ENCODE data around the gene MZT1.

MZT1 gene

GRCh38 chr13:72696579-72696978 lies 30.9 kb downstream of the MZT1 start:
- TF ChIP-seq, protein P1, sequence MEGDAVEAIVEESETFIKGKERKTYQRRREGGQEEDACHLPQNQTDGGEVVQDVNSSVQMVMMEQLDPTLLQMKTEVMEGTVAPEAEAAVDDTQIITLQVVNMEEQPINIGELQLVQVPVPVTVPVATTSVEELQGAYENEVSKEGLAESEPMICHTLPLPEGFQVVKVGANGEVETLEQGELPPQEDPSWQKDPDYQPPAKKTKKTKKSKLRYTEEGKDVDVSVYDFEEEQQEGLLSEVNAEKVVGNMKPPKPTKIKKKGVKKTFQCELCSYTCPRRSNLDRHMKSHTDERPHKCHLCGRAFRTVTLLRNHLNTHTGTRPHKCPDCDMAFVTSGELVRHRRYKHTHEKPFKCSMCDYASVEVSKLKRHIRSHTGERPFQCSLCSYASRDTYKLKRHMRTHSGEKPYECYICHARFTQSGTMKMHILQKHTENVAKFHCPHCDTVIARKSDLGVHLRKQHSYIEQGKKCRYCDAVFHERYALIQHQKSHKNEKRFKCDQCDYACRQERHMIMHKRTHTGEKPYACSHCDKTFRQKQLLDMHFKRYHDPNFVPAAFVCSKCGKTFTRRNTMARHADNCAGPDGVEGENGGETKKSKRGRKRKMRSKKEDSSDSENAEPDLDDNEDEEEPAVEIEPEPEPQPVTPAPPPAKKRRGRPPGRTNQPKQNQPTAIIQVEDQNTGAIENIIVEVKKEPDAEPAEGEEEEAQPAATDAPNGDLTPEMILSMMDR (IDR thresholded peaks at IDR 0.05) = no peak; the same call in 1 of the 2 replicates

GRCh38 chr13:72694314-72694713 lies 33.1 kb downstream of the MZT1 start:
- TF ChIP-seq, protein P1 (IDR thresholded peaks at IDR 0.05) = no peak

DNA sequence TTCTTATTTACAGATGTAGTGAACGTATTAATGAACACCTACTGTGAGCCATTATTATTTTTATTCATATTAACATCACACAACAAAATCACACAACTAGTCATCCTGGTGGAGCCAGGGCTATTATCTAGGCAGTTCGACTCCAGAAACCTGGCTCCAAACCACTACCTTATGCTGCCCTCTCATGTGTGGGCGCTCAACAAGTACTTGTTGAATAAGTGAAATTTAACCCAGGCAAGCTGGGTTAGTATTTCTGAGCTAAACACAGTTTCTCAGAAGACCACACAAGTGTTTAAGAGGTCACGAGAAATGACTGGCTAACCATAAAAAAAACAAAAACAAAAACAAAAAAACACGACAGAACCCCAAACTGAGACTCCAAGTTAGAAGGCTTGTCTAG lies 33.6 kb downstream of the MZT1 start:
- TF ChIP-seq, protein P1 (IDR thresholded peaks at IDR 0.05) = no peak

GRCh38 chr13:72692884-72693514 lies 34.4 kb downstream of the MZT1 start:
- TF ChIP-seq, protein P1 (IDR thresholded peaks at IDR 0.05) = no peak

DNA sequence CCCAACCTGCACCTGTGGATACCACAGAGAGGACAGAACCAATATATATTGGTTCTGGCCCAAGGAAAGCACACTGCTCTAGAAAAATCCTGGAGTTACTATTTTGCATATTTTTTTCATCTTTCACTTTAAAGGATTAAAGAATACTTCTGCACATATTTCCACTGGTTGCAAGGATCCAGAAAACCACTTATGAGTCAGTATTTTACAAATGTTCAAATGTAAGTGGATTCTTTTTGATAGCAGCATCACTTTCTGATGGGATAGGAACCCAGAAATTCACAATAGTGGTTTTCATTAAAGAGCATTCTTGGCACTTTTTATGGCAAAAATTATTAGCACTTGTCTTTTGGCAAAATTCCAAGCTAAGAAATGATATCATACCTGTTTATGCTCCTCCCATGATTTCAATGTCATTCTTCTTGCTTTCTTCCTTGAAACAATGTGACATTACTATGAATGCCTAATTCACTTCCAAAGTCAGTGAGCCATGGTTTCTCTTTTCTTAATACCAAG lies 38.2 kb downstream of the MZT1 start:
- TF ChIP-seq, protein P1 (IDR thresholded peaks at IDR 0.05) = no peak

GRCh38 chr13:72686766-72687165 lies 40.7 kb downstream of the MZT1 start:
- TF ChIP-seq, protein P1 (IDR thresholded peaks at IDR 0.05) = no peak

GRCh38 chr13:72680353-72680752 lies 47.1 kb downstream of the MZT1 start:
- TF ChIP-seq, protein P1 (IDR thresholded peaks at IDR 0.05) = no peak

- TF ChIP-seq, protein P1 (IDR thresholded peaks at IDR 0.05) = no peak
Measured at GRCh38 chr13:72678312-72678711, 49.1 kb downstream of the MZT1 start.

Measured in LNCAP (cell line).